HepG2 (cell line): ENCODE results near the gene ELN. TPM values are rescaled to one million over a fixed set of nuclear protein-coding genes. Genes with fewer than 3 reads are reported as not detected.
A peak's percentile ranks its signal among the peaks of the same experiment; 100 is the strongest.

ENCODE experiments used
- ATAC-seq: fragments of 200-7000 bp; cut with Tn5 transposase; 3 replicates; pipeline ENCODE4 v1.9.1; 2020; ENCODE audit warnings: mild to moderate bottlenecking, moderate library complexity
- BruUV-seq: library from RNA; stranded (reverse); fragments of 400-500 nt; replicated peaks from 2 replicates; lab custom pipeline; 2021; lab: Mats Ljungman, UMichigan
- CTCF ChIA-PET: fragments of 300-600 bp; formaldehyde crosslinking; extraction: SDS; loops from one replicate; lab custom pipeline; 2021; ENCODE audit warnings: low total read pairs, inconsistent platforms, low intra/inter-chr PET ratio; lab: Yijun Ruan, JAX
- POLR2A ChIA-PET: fragments of 350-600 bp; sonication (Branson Sonifier 250); formaldehyde crosslinking; loops from one replicate; lab custom pipeline; 2020; ENCODE audit warnings: antibody characterized with exemption, inconsistent platforms; lab: Yijun Ruan, JAX
- DNase-seq: peaks from one replicate; pipeline ENCODE4 v3.0.0-alpha.2; 2015; ENCODE audit warnings: low spot score
- FAIRE-seq: peaks from 3 replicates; lab custom pipeline; 2011; peaks lifted over from hg19 to GRCh38; lab: Jason Lieb, UNC
- H2AFZ ChIP-seq: one replicate; pipeline ENCODE4 v1.6.1; 2011; ENCODE audit warnings: low read length, inconsistent platforms
- H3K27ac ChIP-seq: fragments of 300-600 bp; 3 replicates; pipeline ENCODE4 v1.8.0; 2011; ENCODE audit warnings: mixed run types, mild to moderate bottlenecking, mixed read lengths, low read length, inconsistent platforms; ENCODE audit not compliant: insufficient read depth; ENCODE audit errors: extremely low read length
- H3K27me3 ChIP-seq, 2 experiments: fragments of 200-600 bp in 1 of 2; 2 replicates in 1 of 2; 3 replicates in 1 of 2; pipeline versions ENCODE4 v1.6.0 to v1.8.0; 2011; ENCODE audit warnings: low read length in 2 of 2, mild to moderate bottlenecking in 2 of 2, moderate library complexity in 2 of 2, inconsistent platforms in 1 of 2; ENCODE audit not compliant: insufficient read depth in 2 of 2, control insufficient read depth in 1 of 2
- H3K36me3 ChIP-seq, 2 experiments: fragments of 200-600 bp in 1 of 2; replicated peaks in 1 of 2; 2 replicates in 1 of 2; 3 replicates in 1 of 2; pipeline versions ENCODE4 v1.5.1 to v1.8.0; 2011; ENCODE audit warnings: low read length in 2 of 2, inconsistent platforms in 1 of 2; ENCODE audit not compliant: insufficient read depth in 2 of 2, control insufficient read depth in 1 of 2
- H3K4me1 ChIP-seq: 2 replicates; pipeline ENCODE4 v1.5.1; 2012; ENCODE audit warnings: low read length, inconsistent platforms; ENCODE audit not compliant: insufficient read depth
- H3K4me2 ChIP-seq: 2 replicates; pipeline ENCODE4 v1.6.0; 2011; ENCODE audit warnings: low read depth, low read length, inconsistent platforms
- H3K4me3 ChIP-seq, 3 experiments: fragments of 200-600 bp in 1 of 3; sonication (generic), shearing (Covaris generic) in 1 of 3; replicated peaks in 1 of 3; 2 replicates each; pipeline ENCODE4 v1.5.1; 2011 to 2016; ENCODE audit warnings: low read length in 3 of 3, inconsistent platforms in 2 of 3, low read depth in 2 of 3, mild to moderate bottlenecking in 2 of 3, control low read depth in 1 of 3, mixed read lengths in 1 of 3; ENCODE audit not compliant: insufficient read depth in 1 of 3
- H3K79me2 ChIP-seq: one replicate; pipeline ENCODE4 v1.6.1; 2011; ENCODE audit warnings: low read length, inconsistent platforms; ENCODE audit not compliant: insufficient read depth
- H3K9ac ChIP-seq: 2 replicates; pipeline ENCODE4 v1.6.0; 2011; ENCODE audit warnings: mild to moderate bottlenecking, low read depth, low read length, inconsistent platforms; ENCODE audit not compliant: insufficient read depth
- H3K9me3 ChIP-seq: 2 replicates; pipeline ENCODE4 v1.5.1; 2012; ENCODE audit warnings: mild to moderate bottlenecking, low read length
- H4K20me1 ChIP-seq: 2 replicates; pipeline ENCODE4 v1.6.0; 2011; ENCODE audit warnings: inconsistent platforms, mild to moderate bottlenecking, low read length, moderate library complexity; ENCODE audit not compliant: insufficient read depth
- EEA1 ChIP-seq: sonication (generic); formaldehyde crosslinking; IDR thresholded peaks from 2 replicates; pipeline ENCODE4 v1.5.1; 2020; ENCODE audit warnings: mild to moderate bottlenecking, missing genetic modification reagents, borderline replicate concordance
- FOXC1 ChIP-seq: sonication (generic); formaldehyde crosslinking; IDR thresholded peaks from 2 replicates; pipeline ENCODE4 v1.8.0; 2022; ENCODE audit warnings: mild to moderate bottlenecking, missing genetic modification reagents, borderline replicate concordance
- HINFP ChIP-seq: sonication (generic); formaldehyde crosslinking; IDR thresholded peaks from 2 replicates; pipeline ENCODE4 v1.4.0; 2020; ENCODE audit warnings: low read depth, mild to moderate bottlenecking, missing genetic modification reagents
- NBN ChIP-seq: fragments of 450-650 bp; conservative IDR thresholded peaks from 2 replicates; pipeline ENCODE4 v1.6.1; 2017
- POLR2A ChIP-seq, 2 experiments: IDR thresholded peaks; 2 replicates each; pipeline ENCODE4 v1.6.1; 2011; ENCODE audit warnings: low read depth in 2 of 2, low read length in 2 of 2, mild to moderate bottlenecking in 1 of 2, moderate library complexity in 1 of 2; ENCODE audit not compliant: insufficient read depth in 1 of 2
- SRSF1 ChIP-seq: fragments of 200-400 bp; formaldehyde crosslinking; optimal IDR thresholded peaks from 2 replicates; pipeline ENCODE3; 2017; ENCODE audit warnings: mild to moderate bottlenecking, low read depth, low read length, moderate library complexity
- ZC3H13 ChIP-seq: sonication (generic); formaldehyde crosslinking; IDR thresholded peaks from 2 replicates; pipeline ENCODE4 v1.8.1; 2023; ENCODE audit warnings: mild to moderate bottlenecking, missing genetic modification reagents, moderate library complexity
- ZNF629 ChIP-seq: sonication (generic); formaldehyde crosslinking; conservative IDR thresholded peaks from 2 replicates; pipeline ENCODE4 v1.5.0; 2020; ENCODE audit warnings: missing genetic modification reagents
- ZNF768 ChIP-seq: sonication (generic); formaldehyde crosslinking; IDR thresholded peaks from 2 replicates; pipeline ENCODE4 v1.4.0; 2020; ENCODE audit warnings: missing genetic modification reagents
- WGBS: methylation state at CpG from one replicate; pipeline ENCODE4 v1.1.6; 2017; ENCODE audit warnings: low lambda C conversion rate; 5-methylcytosine and 5-hydroxymethylcytosine counted together
- in situ Hi-C: cut with HindIII; loops from 2 replicates; pipeline ENCODE4 v1.10.0; 2017; ENCODE audit warnings: low pct_unique_long_range_greater_than_20kb; ENCODE audit not compliant: extremely low pct_ligation_motif_present
- intact Hi-C: fragments of 100-400 bp; cut with micrococcal nuclease; formaldehyde crosslinking; loops from one replicate; pipeline ENCODE4 v1.10.0; 2022; ENCODE audit not compliant: unreplicated experiment
- polyA plus RNA-seq, 8 experiments: library from polyadenylated mRNA; depleted of rRNA in 3 of 8; stranded (reverse) in 7 of 8; unstranded in 1 of 8; fragments of >200 nt; fragmentation: Illumina TruSeq in 4 of 8; extraction: Trizol in 4 of 8; gene quantifications; 2 replicates each; pipeline versions ENCODE4 v1.2.1 to v1.2.3, GENCODE V29; 2011 to 2016; ENCODE audit warnings: low read depth in 4 of 8, missing spikeins in 1 of 8, mixed read lengths in 1 of 8; ENCODE audit not compliant: insufficient read depth in 1 of 8
- total RNA-seq, 5 experiments: library from RNA; depleted of rRNA; stranded (reverse); fragments of >200 nt; fragmentation: Illumina TruSeq; extraction: Trizol; gene quantifications; 2 replicates each; pipeline ENCODE4 v1.2.3, GENCODE V29; 2016; ENCODE audit warnings: low read depth in 1 of 5
- TF ChIP-seq, protein P1 (sequence below): sonication (generic); formaldehyde crosslinking; conservative IDR thresholded peaks from 2 replicates; pipeline ENCODE4 v1.4.0; 2020; ENCODE audit warnings: missing genetic modification reagents
- TF ChIP-seq, protein P2 (sequence below): sonication (generic); formaldehyde crosslinking; IDR thresholded peaks from 2 replicates; pipeline ENCODE4 v1.4.0; 2020; ENCODE audit warnings: mild to moderate bottlenecking, missing genetic modification reagents

Gene ELN
- total and polyA plus RNA-seq, 2 of the 13 experiments (the other 11 are each of a cell fraction or from before 2014, with no cell fraction given), result 0.15 to 0.37 TPM

- peak; percentile 8 for TF ChIP-seq SRSF1
- TF ChIP-seq FOXC1 (CRISPR knock-in tag), result 0 out of 2 replicates have a peak, but pooled peaks have one; percentile 28
- TF ChIP-seq, protein P1, sequence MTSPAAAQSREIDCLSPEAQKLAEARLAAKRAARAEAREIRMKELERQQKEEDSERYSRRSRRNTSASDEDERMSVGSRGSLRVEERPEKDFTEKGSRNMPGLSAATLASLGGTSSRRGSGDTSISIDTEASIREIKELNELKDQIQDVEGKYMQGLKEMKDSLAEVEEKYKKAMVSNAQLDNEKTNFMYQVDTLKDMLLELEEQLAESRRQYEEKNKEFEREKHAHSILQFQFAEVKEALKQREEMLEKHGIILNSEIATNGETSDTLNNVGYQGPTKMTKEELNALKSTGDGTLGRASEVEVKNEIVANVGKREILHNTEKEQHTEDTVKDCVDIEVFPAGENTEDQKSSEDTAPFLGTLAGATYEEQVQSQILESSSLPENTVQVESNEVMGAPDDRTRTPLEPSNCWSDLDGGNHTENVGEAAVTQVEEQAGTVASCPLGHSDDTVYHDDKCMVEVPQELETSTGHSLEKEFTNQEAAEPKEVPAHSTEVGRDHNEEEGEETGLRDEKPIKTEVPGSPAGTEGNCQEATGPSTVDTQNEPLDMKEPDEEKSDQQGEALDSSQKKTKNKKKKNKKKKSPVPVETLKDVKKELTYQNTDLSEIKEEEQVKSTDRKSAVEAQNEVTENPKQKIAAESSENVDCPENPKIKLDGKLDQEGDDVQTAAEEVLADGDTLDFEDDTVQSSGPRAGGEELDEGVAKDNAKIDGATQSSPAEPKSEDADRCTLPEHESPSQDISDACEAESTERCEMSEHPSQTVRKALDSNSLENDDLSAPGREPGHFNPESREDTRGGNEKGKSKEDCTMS, result no peak
These were observed 57.0 kb downstream of the ELN start (continued) for GRCh38 chr7:74084722-74085578.

DNA sequence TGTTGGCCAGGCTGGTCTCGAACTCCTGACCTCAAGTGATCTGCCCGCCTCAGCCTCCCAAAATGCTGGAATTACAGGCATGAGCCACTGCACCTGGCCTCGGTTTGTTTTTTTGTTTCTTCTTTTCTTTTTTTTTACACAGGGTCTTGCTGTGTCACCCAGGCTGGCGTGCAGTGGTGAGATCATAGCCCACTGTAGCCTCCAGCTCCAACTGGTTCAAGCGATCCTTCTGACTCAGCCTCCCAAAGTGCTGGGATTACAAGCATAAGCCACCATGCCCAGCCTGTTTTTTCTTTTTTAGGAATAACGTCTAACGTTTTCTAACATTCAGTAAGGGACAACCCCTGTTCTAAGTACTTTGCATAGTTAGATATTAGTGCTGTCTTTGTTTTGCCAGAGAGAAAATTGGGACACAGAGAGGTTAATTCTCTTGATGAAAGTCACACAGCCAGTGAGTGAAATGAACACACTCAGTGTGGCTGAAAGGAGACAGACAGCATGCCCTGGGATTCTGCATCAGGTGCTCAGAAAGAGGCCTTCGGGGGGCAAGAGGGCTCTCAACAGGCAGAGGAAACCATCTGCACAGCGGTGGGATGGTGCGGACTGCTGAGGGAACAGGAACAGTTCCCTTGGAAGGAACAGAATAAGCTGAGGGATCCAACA, 59.9 kb downstream of the ELN start:
- H3K4me1 ChIP-seq, result peaks cover 13% of the 10 kb centered on the region
- no peaks in the 10 kb centered on the region for H3K36me3 ChIP-seq
- ATAC-seq (no peak), DNase-seq (no peak), FAIRE-seq (no peak)
- H3K9ac ChIP-seq, result no peak overlapping the region
- intact Hi-C loops (no loop called here), in situ Hi-C loops (no loop called here)
- POLR2A ChIA-PET, result no interaction called here
- H2AFZ ChIP-seq, result no peak overlapping the region
- H3K4me2 ChIP-seq, result no peak overlapping the region
- H3K27me3 ChIP-seq, result no peaks in the 10 kb centered on the region
- no peaks in the 10 kb centered on the region for H3K9me3 ChIP-seq
- no TSS peak for BruUV-seq
- WGBS, result 98% methylated on average over 10 of the region's 10 CpGs
- no peaks in the 10 kb centered on the region for H3K79me2 ChIP-seq
- H3K4me3 ChIP-seq, result no peak overlapping the region
- no peak overlapping the region for H3K27ac ChIP-seq
- TF ChIP-seq ZC3H13 (CRISPR knock-in tag) (no peak), EEA1 (no peak), HINFP (CRISPR knock-in tag) (no peak), POLR2A (IDR thresholded peaks at IDR 0.05; ENCODE audit: insufficient read depth in 1 of 2, low read depth in 2 of 2, low read length in 2 of 2) (no peak), ZNF629 (CRISPR knock-in tag) (no peak), NBN (no peak), ZNF768 (CRISPR knock-in tag) (peak; percentile 88)
- TF ChIP-seq, protein P2, sequence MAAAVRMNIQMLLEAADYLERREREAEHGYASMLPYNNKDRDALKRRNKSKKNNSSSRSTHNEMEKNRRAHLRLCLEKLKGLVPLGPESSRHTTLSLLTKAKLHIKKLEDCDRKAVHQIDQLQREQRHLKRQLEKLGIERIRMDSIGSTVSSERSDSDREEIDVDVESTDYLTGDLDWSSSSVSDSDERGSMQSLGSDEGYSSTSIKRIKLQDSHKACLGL (CRISPR knock-in tag), result no peak
- CTCF ChIA-PET, result no interaction called here
- H4K20me1 ChIP-seq, result no peaks in the 10 kb centered on the region
